ENCODE results near the gene MAB21L4. TPM values are rescaled to one million over a fixed set of nuclear protein-coding genes. Genes with fewer than 3 reads are reported as not detected.
"Not testable (repeated sequence)": the region's sequence is repeated elsewhere in the genome, so short reads cannot be mapped to it uniquely, and the experiment has no call there.

The MAB21L4 gene
- total RNA-seq, 2 experiments from 2014 or later = not detected

- BruUV-seq (replicated peaks) = no TSS peak
- Histone ChIP-seq H3K4me3 (ENCODE audit: low read depth, low read length, poor library complexity, severe bottlenecking) (no peak overlapping the region), H3K36me3 (ENCODE audit: insufficient read depth, low read length) (no peaks in the 10 kb centered on the region), H3K9me2 (ENCODE audit: insufficient read depth, low read length) (no peaks in the 10 kb centered on the region), H3K4me1 (ENCODE audit: insufficient read depth, low read length, poor library complexity, severe bottlenecking) (no peaks in the 10 kb centered on the region), H4K20me1 (ENCODE audit: insufficient read depth, low read length) (no peaks in the 10 kb centered on the region), H3K79me2 (ENCODE audit: insufficient read depth, low read depth, low read length) (no peaks in the 10 kb centered on the region), H3K4me2 (ENCODE audit: low read length) (no peak overlapping the region), H3K9me3 (ENCODE audit: low read length) (no peaks in the 10 kb centered on the region), H3K27ac (ENCODE audit: low read depth, low read length, poor library complexity, severe bottlenecking) (no peak overlapping the region), H2AFZ (ENCODE audit: low read length) (no peak overlapping the region)
- ChIA-PET POLR2A (no interaction called here), CTCF (ENCODE audit: unreplicated experiment) (no interaction called here)
- TF ChIP-seq EZH2phosphoT487 (IDR thresholded peaks at IDR 0.05; ENCODE audit: borderline replicate concordance, low read depth, low read length) (no peak), CTCF (conservative IDR thresholded peaks at IDR 0.05; ENCODE audit: low read length) (no peak)
- intact Hi-C loops (cut with micrococcal nuclease; ENCODE audit: unreplicated experiment) = no loop called here
- no peak for DNase-seq (ENCODE audit: low spot score)
These were observed 48.1 kb downstream of the MAB21L4 start for GRCh38 chr2:240847817-240848216.

GRCh38 chr2:240846873-240847595 is 48.9 kb downstream of the MAB21L4 start:
- BruUV-seq (replicated peaks) = no TSS peak
- Histone ChIP-seq H3K4me2 (ENCODE audit: low read length) (no peak overlapping the region), H3K79me2 (ENCODE audit: insufficient read depth, low read depth, low read length) (no peaks in the 10 kb centered on the region), H3K4me1 (ENCODE audit: insufficient read depth, low read length, poor library complexity, severe bottlenecking) (no peaks in the 10 kb centered on the region), H3K9me2 (ENCODE audit: insufficient read depth, low read length) (no peaks in the 10 kb centered on the region), H3K27ac (ENCODE audit: low read depth, low read length, poor library complexity, severe bottlenecking) (no peak overlapping the region), H2AFZ (ENCODE audit: low read length) (no peak overlapping the region), H3K36me3 (ENCODE audit: insufficient read depth, low read length) (no peaks in the 10 kb centered on the region), H3K9me3 (ENCODE audit: low read length) (no peaks in the 10 kb centered on the region), H4K20me1 (ENCODE audit: insufficient read depth, low read length) (no peaks in the 10 kb centered on the region), H3K4me3 (ENCODE audit: low read depth, low read length, poor library complexity, severe bottlenecking) (no peak overlapping the region)
- CTCF ChIA-PET (ENCODE audit: unreplicated experiment) = no interaction called here
- TF ChIP-seq CTCF (conservative IDR thresholded peaks at IDR 0.05; ENCODE audit: low read length) (no peak), EZH2phosphoT487 (IDR thresholded peaks at IDR 0.05; ENCODE audit: borderline replicate concordance, low read depth, low read length) (no peak)
- no peak for DNase-seq (ENCODE audit: low spot score)
- POLR2A ChIA-PET = no interaction called here
- intact Hi-C loops (cut with micrococcal nuclease; ENCODE audit: unreplicated experiment) = no loop called here

GRCh38 chr2:240846309-240846708 is 49.6 kb downstream of the MAB21L4 start:
- H3K4me1 ChIP-seq (ENCODE audit: insufficient read depth, low read length, poor library complexity, severe bottlenecking); DNase-seq (ENCODE audit: low spot score); H3K9me2 ChIP-seq (ENCODE audit: insufficient read depth, low read length); H3K9me3 ChIP-seq (ENCODE audit: low read length); BruUV-seq (replicated peaks); POLR2A ChIA-PET; H3K79me2 ChIP-seq (ENCODE audit: insufficient read depth, low read depth, low read length); CTCF ChIA-PET (ENCODE audit: unreplicated experiment); H3K4me3 ChIP-seq (ENCODE audit: low read depth, low read length, poor library complexity, severe bottlenecking); H4K20me1 ChIP-seq (ENCODE audit: insufficient read depth, low read length); H3K4me2 ChIP-seq (ENCODE audit: low read length); H2AFZ ChIP-seq (ENCODE audit: low read length); H3K27ac ChIP-seq (ENCODE audit: low read depth, low read length, poor library complexity, severe bottlenecking); H3K36me3 ChIP-seq (ENCODE audit: insufficient read depth, low read length); intact Hi-C loops (cut with micrococcal nuclease; ENCODE audit: unreplicated experiment): not testable (repeated sequence)

Measured in OCI-LY7 (cell line).